Measurements from ENCODE around the gene CTH. TPM values are rescaled to one million over a fixed set of nuclear protein-coding genes. Genes with fewer than 3 reads are reported as not detected.

Gene CTH
- total RNA-seq, result 7.0 and 27.6 TPM in 2 replicates

GRCh38 chr1:70410604-70411359 is at the start of gene CTH:
Gene CTH, plus strand, starts transcription at chr1:70411268. Its CDS starts 148 bp downstream, at chr1:70411416.

Small RNA genes lying within 50 kb of the gene (small RNA-seq; reads per million reads assigned to genes)
- gene RF00017 (ENCODE audit: low replicate concordance), result not detected

Other genes with a start within 250 kb of the CTH start
- gene LRRC40, start 205.7 kb upstream of the CTH start, total RNA-seq, result 11.6 and 33.8 TPM in 2 replicates
- 98.9 and 154 TPM in 2 replicates for gene SRSF11, start 189.9 kb upstream of the CTH start, total RNA-seq
- gene ANKRD13C, start 56.5 kb upstream of the CTH start, total RNA-seq, result 24.5 and 37.5 TPM in 2 replicates